Esophagus muscularis mucosa (tissue), 4 donors: ENCODE data around the gene EIF2B5.

ENCODE experiments used
- CTCF ChIP-seq, 3 experiments: fragments of 200-600 bp in 2 of 3; fragments of 450-650 bp in 1 of 3; sonication (generic) in 2 of 3; IDR thresholded peaks; one replicate each; pipeline ENCODE4 v1.5.1; 2017 to 2019; ENCODE audit warnings: antibody characterized with exemption in 3 of 3, mild to moderate bottlenecking in 2 of 3, moderate library complexity in 1 of 3
- EP300 ChIP-seq: sonication (generic); formaldehyde crosslinking; IDR thresholded peaks from one replicate; pipeline ENCODE4 v1.6.1; 2017; ENCODE audit warnings: antibody characterized with exemption
- POLR2AphosphoS5 ChIP-seq, 2 donors: sonication (generic); formaldehyde crosslinking; IDR thresholded peaks; one replicate each; pipeline ENCODE4 v1.6.1; 2017; ENCODE audit warnings: antibody characterized with exemption in 2 of 2

GRCh38 chr3:184167786-184168185 lies 32.6 kb downstream of the EIF2B5 start:
- TF ChIP-seq POLR2AphosphoS5 (IDR thresholded peaks at IDR 0.05) (no peak), CTCF (IDR thresholded peaks at IDR 0.05) (no peak), EP300 (no peak)
